ENCODE results near the gene MACF1. TPM values are rescaled to one million over a fixed set of nuclear protein-coding genes. Genes with fewer than 3 reads are reported as not detected.
"Not testable (repeated sequence)": the region's sequence is repeated elsewhere in the genome, so short reads cannot be mapped to it uniquely, and the experiment has no call there.

MACF1 gene
- total and polyA plus RNA-seq, 9 donors, result 198 to 352 (median 263) TPM

DNA sequence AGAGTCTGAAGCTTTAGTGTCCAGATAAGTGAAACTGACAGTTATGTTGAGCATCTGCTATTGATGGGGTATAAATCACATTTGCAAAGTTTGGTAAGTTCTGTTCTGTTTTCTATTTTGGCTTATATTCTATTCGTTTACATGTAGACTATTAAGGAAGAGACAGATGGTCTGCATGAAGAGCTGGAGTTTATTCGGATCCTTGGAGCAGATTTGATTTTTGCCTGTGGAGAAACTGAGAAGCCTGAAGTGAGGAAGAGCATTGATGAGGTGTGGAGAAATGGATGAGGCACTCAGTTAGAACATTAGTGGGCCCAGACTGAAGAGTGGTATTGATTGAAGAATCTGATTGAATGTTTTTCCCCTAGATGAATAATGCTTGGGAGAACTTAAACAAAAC is 236.4 kb downstream of the MACF1 start:
- no peaks in the 10 kb centered on the region for H3K9me3 ChIP-seq (replicated peaks; ENCODE audit: control insufficient read depth, low read depth, low read length)
- 87% methylated on average over 1 of the region's 2 CpGs for WGBS (ENCODE audit: insufficient coverage)
- H3K4me1 ChIP-seq (ENCODE audit: control insufficient read depth, insufficient read depth, low read length), result no peaks in the 10 kb centered on the region
- no peak overlapping the region for H3K27ac ChIP-seq (ENCODE audit: low read length)
- H3K27me3 ChIP-seq (ENCODE audit: control insufficient read depth, insufficient read depth, low read length), result no peaks in the 10 kb centered on the region
- H3K36me3 ChIP-seq (ENCODE audit: control insufficient read depth, insufficient read depth, low read length), result peaks cover 75% of the 10 kb centered on the region
- DNase-seq, result no peak
- no peak overlapping the region for H3K4me3 ChIP-seq (ENCODE audit: low read length)

DNA sequence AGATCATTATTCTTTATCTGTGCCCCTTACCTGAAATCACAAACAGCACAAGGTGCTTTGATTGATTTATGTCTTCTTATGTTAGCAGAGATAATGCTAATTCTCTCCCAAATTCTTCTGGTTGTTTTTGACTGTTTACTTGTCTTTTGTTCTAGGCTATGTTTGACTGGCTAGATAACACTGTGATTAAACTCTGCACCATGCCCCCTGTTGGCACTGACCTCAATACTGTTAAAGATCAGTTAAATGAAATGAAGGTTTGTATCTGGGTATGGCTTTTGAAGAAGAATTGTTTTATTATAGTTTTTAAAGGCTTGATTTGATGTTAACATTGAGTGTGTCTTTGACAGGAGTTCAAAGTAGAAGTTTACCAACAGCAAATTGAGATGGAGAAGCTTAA is 237.3 kb downstream of the MACF1 start:
- DNase-seq, result no peak
- H3K9me3 ChIP-seq (replicated peaks; ENCODE audit: control insufficient read depth, low read depth, low read length), result no peaks in the 10 kb centered on the region
- peaks cover 74% of the 10 kb centered on the region for H3K36me3 ChIP-seq (ENCODE audit: control insufficient read depth, insufficient read depth, low read length)
- no peak overlapping the region for H3K4me3 ChIP-seq (ENCODE audit: low read length)
- no peaks in the 10 kb centered on the region for H3K4me1 ChIP-seq (ENCODE audit: control insufficient read depth, insufficient read depth, low read length)
- H3K27ac ChIP-seq (ENCODE audit: low read length), result no peak overlapping the region
- H3K27me3 ChIP-seq (ENCODE audit: control insufficient read depth, insufficient read depth, low read length), result no peaks in the 10 kb centered on the region

DNA sequence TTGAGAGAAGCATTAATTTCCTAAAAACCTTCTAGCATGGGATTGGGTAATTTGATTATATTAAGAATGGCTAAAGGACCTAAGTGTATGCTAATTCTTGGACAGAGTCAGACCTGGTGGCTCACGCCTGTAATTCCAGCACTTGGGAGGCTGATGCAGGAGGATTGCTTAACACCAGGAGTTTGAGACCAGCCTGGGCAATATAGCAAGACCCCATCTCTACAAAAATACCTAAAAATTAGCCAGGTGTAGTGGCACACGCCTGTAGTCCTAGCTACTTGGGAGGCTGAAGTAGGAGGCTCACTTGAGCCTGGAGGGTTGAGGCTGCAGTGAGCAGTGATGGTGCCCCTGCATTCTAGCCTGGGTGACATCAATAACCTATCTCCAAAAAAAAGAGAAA is 241.1 kb downstream of the MACF1 start:
- no CpG with 5 or more reads among the region's 2 CpGs for WGBS (ENCODE audit: insufficient coverage)
- no peaks in the 10 kb centered on the region for H3K4me1 ChIP-seq (ENCODE audit: control insufficient read depth, insufficient read depth, low read length)
- H3K27ac ChIP-seq (ENCODE audit: low read length), result no peak overlapping the region
- no peaks in the 10 kb centered on the region for H3K27me3 ChIP-seq (ENCODE audit: control insufficient read depth, insufficient read depth, low read length)
- no peak overlapping the region for H3K4me3 ChIP-seq (ENCODE audit: low read length)
- H3K36me3 ChIP-seq (ENCODE audit: control insufficient read depth, insufficient read depth, low read length), result peaks cover 74% of the 10 kb centered on the region
- H3K9me3 ChIP-seq (replicated peaks; ENCODE audit: control insufficient read depth, low read depth, low read length), result no peaks in the 10 kb centered on the region
- no peak for DNase-seq

DNA sequence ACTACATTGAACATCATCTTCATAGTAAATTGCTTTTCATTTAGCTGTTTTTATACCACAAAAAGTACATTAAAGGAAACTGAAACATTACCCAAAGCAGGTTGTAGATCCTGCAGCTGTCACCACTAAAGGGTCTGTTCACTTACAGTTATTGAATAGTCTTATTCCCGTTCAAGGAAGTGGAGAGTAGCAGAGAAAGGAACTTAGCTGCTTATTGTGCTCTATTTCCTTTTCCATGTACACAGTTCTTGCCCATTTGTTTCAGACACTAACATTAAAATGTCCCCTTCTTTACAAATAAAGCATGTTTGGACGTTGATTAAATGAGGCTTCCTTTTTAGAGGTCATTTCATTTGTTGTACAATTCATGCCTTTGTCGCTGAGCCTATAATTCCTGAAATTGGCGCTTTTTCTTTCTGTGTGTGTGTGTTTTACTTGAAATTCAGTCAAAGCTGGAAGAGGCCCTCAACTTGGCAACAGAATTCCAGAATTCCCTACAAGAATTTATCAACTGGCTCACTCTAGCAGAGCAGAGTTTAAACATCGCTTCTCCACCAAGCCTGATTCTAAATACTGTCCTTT is 242.6 kb downstream of the MACF1 start:
- Histone ChIP-seq H3K4me3 (ENCODE audit: low read length) (no peak overlapping the region), H3K36me3 (ENCODE audit: control insufficient read depth, insufficient read depth, low read length) (peaks cover 70% of the 10 kb centered on the region), H3K4me1 (ENCODE audit: control insufficient read depth, insufficient read depth, low read length) (no peaks in the 10 kb centered on the region), H3K27me3 (ENCODE audit: control insufficient read depth, insufficient read depth, low read length) (no peaks in the 10 kb centered on the region), H3K27ac (ENCODE audit: low read length) (no peak overlapping the region), H3K9me3 (replicated peaks; ENCODE audit: control insufficient read depth, low read depth, low read length) (no peaks in the 10 kb centered on the region)
- peak; percentile 18 for DNase-seq
- no CpG with 5 or more reads among the region's 5 CpGs for WGBS (ENCODE audit: insufficient coverage)

DNA sequence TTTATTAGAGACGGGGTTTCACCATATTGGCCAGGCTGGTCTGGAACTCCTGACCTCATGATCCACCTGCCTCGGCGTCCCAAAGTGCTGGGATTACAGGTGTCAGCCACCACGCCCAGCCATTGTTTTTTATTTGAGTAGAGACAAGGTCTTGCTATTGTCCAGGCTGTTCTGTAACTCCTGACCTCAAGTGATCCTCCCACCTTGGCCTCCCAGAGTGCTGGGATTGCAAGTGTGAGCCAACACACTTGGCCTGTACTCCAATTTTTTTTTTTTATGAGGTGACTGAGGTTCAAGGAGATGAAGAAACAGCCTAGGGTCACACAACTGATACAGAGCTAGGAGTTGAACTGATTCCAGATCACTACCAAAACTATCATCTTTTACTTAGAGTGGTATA is 245.5 kb downstream of the MACF1 start:
- H3K27me3 ChIP-seq (ENCODE audit: control insufficient read depth, insufficient read depth, low read length); H3K9me3 ChIP-seq (replicated peaks; ENCODE audit: control insufficient read depth, low read depth, low read length); H3K4me3 ChIP-seq (ENCODE audit: low read length); DNase-seq; H3K27ac ChIP-seq (ENCODE audit: low read length); H3K4me1 ChIP-seq (ENCODE audit: control insufficient read depth, insufficient read depth, low read length): not testable (repeated sequence)
- 100% methylated on average over 2 of the region's 4 CpGs for WGBS (ENCODE audit: insufficient coverage)
- peaks cover 76% of the 10 kb centered on the region for H3K36me3 ChIP-seq (ENCODE audit: control insufficient read depth, insufficient read depth, low read length)

DNA sequence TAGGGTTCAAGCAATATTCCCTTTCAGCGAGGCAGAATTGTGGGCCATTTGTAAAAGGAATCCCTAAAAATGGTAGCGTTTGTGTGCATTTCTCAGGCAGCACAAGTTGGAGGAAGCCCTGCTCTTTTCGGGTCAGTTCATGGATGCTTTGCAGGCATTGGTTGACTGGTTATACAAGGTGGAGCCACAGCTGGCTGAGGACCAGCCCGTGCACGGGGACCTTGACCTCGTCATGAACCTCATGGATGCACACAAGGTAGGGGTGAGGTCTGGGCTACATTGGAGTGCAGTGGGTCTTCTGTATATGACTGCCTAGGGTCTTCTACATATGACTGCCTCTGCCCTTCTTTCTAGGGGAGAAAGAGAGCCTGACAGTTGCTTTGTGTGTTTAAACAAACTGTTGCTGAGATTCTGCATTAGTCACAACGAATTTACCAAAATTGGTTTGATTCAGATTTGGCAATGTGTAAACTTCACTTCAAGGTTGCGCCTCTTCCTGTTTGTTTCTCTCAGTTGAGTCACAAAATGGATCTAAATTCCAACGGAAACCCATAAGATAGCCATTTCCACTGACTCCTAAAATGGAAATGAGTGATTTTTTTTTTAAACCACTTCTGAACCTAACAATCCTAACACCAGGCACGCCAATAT is 246.6 kb downstream of the MACF1 start:
- WGBS (ENCODE audit: insufficient coverage), result 82% methylated on average over 7 of the region's 10 CpGs
- H3K9me3 ChIP-seq (replicated peaks; ENCODE audit: control insufficient read depth, low read depth, low read length), result no peaks in the 10 kb centered on the region
- peaks cover 77% of the 10 kb centered on the region for H3K36me3 ChIP-seq (ENCODE audit: control insufficient read depth, insufficient read depth, low read length)
- DNase-seq, result no peak
- H3K4me3 ChIP-seq (ENCODE audit: low read length), result no peak overlapping the region
- no peaks in the 10 kb centered on the region for H3K4me1 ChIP-seq (ENCODE audit: control insufficient read depth, insufficient read depth, low read length)
- H3K27ac ChIP-seq (ENCODE audit: low read length), result no peak overlapping the region
- no peaks in the 10 kb centered on the region for H3K27me3 ChIP-seq (ENCODE audit: control insufficient read depth, insufficient read depth, low read length)

DNA sequence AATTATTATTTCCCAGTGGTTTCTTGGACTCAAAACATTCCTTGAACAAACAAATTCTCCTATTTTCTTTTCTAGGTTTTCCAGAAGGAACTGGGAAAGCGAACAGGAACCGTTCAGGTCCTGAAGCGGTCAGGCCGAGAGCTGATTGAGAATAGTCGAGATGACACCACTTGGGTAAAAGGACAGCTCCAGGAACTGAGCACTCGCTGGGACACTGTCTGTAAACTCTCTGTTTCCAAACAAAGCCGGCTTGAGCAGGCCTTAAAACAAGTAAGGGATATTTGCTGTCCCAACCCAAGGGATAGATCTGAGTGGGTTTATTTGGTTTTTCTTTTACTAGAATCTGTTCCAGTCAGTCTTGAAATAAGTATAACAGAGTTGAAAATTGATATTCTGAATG is 247.6 kb downstream of the MACF1 start:
- Histone ChIP-seq H3K4me3 (ENCODE audit: low read length) (no peak overlapping the region), H3K4me1 (ENCODE audit: control insufficient read depth, insufficient read depth, low read length) (no peaks in the 10 kb centered on the region), H3K27me3 (ENCODE audit: control insufficient read depth, insufficient read depth, low read length) (no peaks in the 10 kb centered on the region), H3K9me3 (replicated peaks; ENCODE audit: control insufficient read depth, low read depth, low read length) (no peaks in the 10 kb centered on the region), H3K36me3 (ENCODE audit: control insufficient read depth, insufficient read depth, low read length) (peaks cover 84% of the 10 kb centered on the region), H3K27ac (ENCODE audit: low read length) (no peak overlapping the region)
- 100% methylated on average over 6 of the region's 7 CpGs for WGBS (ENCODE audit: insufficient coverage)
- no peak for DNase-seq

DNA sequence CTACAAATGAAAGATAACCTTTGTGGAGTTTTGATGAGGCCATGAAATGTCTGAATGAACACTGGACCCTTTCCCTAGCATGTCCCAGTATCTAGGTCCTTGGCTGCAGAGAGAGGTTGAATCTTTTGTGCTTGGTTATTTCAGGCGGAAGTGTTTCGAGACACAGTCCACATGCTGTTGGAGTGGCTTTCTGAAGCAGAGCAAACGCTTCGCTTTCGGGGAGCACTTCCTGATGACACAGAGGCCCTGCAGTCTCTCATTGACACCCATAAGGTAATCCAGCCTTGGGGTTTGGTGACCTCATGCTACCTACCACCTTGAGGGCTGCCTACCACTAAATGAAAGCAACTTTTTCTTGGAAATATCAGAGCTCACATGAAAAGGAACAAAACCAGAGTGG is 248.0 kb downstream of the MACF1 start:
- H3K4me3 ChIP-seq (ENCODE audit: low read length), result no peak overlapping the region
- no peak overlapping the region for H3K27ac ChIP-seq (ENCODE audit: low read length)
- no peaks in the 10 kb centered on the region for H3K27me3 ChIP-seq (ENCODE audit: control insufficient read depth, insufficient read depth, low read length)
- DNase-seq, result no peak
- no peaks in the 10 kb centered on the region for H3K9me3 ChIP-seq (replicated peaks; ENCODE audit: control insufficient read depth, low read depth, low read length)
- peaks cover 84% of the 10 kb centered on the region for H3K36me3 ChIP-seq (ENCODE audit: control insufficient read depth, insufficient read depth, low read length)
- 100% methylated on average over 2 of the region's 5 CpGs for WGBS (ENCODE audit: insufficient coverage)
- no peaks in the 10 kb centered on the region for H3K4me1 ChIP-seq (ENCODE audit: control insufficient read depth, insufficient read depth, low read length)

DNA sequence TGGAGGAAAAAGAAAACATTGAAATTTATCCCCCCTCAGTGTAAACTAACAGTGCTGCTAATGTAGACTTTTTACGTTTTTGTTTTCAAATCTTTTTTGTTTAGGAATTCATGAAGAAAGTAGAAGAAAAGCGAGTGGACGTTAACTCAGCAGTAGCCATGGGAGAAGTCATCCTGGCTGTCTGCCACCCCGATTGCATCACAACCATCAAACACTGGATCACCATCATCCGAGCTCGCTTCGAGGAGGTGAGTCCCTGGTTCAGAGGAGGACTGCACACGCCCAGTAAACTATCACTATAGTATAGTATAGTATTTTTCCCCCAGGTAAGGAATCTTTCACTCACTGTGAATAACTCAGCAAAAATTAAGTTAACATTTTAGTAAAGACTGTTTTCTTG is 249.1 kb downstream of the MACF1 start:
- Histone ChIP-seq H3K4me1 (ENCODE audit: control insufficient read depth, insufficient read depth, low read length) (no peaks in the 10 kb centered on the region), H3K36me3 (ENCODE audit: control insufficient read depth, insufficient read depth, low read length) (peaks cover 89% of the 10 kb centered on the region), H3K4me3 (ENCODE audit: low read length) (no peak overlapping the region), H3K27ac (ENCODE audit: low read length) (no peak overlapping the region), H3K27me3 (ENCODE audit: control insufficient read depth, insufficient read depth, low read length) (no peaks in the 10 kb centered on the region), H3K9me3 (replicated peaks; ENCODE audit: control insufficient read depth, low read depth, low read length) (no peaks in the 10 kb centered on the region)
- no peak for DNase-seq
- WGBS (ENCODE audit: insufficient coverage), result no CpG with 5 or more reads among the region's 8 CpGs

DNA sequence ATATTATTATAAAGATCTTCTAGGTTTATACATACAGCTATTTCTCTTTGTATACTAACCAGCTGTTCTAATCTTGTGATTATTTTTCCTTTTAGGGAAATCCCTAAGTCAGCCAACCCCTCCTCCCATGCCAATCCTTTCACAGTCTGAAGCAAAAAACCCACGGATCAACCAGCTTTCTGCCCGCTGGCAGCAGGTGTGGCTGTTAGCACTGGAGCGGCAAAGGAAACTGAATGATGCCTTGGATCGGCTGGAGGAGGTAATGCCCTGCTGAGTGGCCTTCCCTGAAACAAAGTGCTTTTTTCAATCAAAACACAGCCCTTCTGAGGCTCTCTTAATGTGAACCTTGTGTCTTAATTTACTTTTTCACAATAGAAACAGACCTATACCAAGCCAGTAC is 254.5 kb downstream of the MACF1 start:
- DNase-seq, result no peak
- WGBS (ENCODE audit: insufficient coverage), result 80% methylated on average over 1 of the region's 4 CpGs
- no peaks in the 10 kb centered on the region for H3K27me3 ChIP-seq (ENCODE audit: control insufficient read depth, insufficient read depth, low read length)
- no peak overlapping the region for H3K4me3 ChIP-seq (ENCODE audit: low read length)
- no peaks in the 10 kb centered on the region for H3K9me3 ChIP-seq (replicated peaks; ENCODE audit: control insufficient read depth, low read depth, low read length)
- no peaks in the 10 kb centered on the region for H3K4me1 ChIP-seq (ENCODE audit: control insufficient read depth, insufficient read depth, low read length)
- no peak overlapping the region for H3K27ac ChIP-seq (ENCODE audit: low read length)
- H3K36me3 ChIP-seq (ENCODE audit: control insufficient read depth, insufficient read depth, low read length), result peaks cover 89% of the 10 kb centered on the region

DNA sequence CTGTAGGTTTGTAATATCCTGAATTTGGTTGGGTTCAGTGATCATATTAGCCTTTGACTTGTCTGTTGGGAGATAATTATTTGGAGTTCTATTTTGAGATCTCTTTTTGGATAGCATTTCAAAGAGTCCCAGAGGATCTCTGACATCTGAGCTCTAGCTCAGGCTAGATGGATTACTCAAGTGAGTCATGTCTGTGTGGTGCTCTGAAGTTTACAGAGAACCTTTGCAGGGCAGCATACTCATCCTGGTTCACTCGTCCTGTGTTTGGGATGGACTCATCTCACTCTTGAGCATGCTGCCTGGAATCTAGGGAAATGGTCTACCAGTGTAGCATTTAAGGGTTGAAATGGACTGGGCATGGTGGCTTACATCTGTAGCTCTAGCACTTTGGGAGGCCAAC is 257.6 kb downstream of the MACF1 start:
- Histone ChIP-seq H3K36me3 (ENCODE audit: control insufficient read depth, insufficient read depth, low read length) (peaks cover 79% of the 10 kb centered on the region), H3K4me1 (ENCODE audit: control insufficient read depth, insufficient read depth, low read length) (no peaks in the 10 kb centered on the region), H3K27me3 (ENCODE audit: control insufficient read depth, insufficient read depth, low read length) (no peaks in the 10 kb centered on the region)

More for the DNA sequence above, 257.6 kb downstream of the MACF1 start:
- WGBS (ENCODE audit: insufficient coverage), result 60% methylated on average over 1 of the region's 1 CpG
- no peak for DNase-seq
- Histone ChIP-seq H3K9me3 (replicated peaks; ENCODE audit: control insufficient read depth, low read depth, low read length) (no peaks in the 10 kb centered on the region), H3K27ac (ENCODE audit: low read length) (no peak overlapping the region), H3K4me3 (ENCODE audit: low read length) (no peak overlapping the region)
